AG04450 (cell line): Measurements from ENCODE around the gene TIMM23. TPM values are rescaled to one million over a fixed set of nuclear protein-coding genes. Genes with fewer than 3 reads are reported as not detected.
"Not testable (repeated sequence)": the region's sequence is repeated elsewhere in the genome, so short reads cannot be mapped to it uniquely, and the experiment has no call there.

Source experiments
- CTCF ChIA-PET: fragments of 300-600, 350-600 bp; formaldehyde crosslinking; extraction: SDS; loops from one replicate; lab custom pipeline; 2022; ENCODE audit warnings: antibody characterized with exemption, inconsistent platforms; lab: Charles Lee
- POLR2A ChIA-PET: fragments of 350-600 bp; formaldehyde crosslinking; extraction: SDS; loops from one replicate; lab custom pipeline; 2021; ENCODE audit warnings: antibody characterized with exemption, inconsistent platforms; lab: Yijun Ruan, JAX
- DNase-seq: peaks from one replicate; pipeline ENCODE4 v3.0.0-alpha.2; 2011; ENCODE audit warnings: low read depth, low spot score
- H3K27ac ChIP-seq: one replicate; pipeline ENCODE4 v1.5.1; 2012; ENCODE audit warnings: low read depth, low read length, control low read depth
- H3K27me3 ChIP-seq: one replicate; pipeline ENCODE4 v1.6.0; 2012; ENCODE audit warnings: low read length; ENCODE audit not compliant: control insufficient read depth, insufficient read depth
- H3K4me3 ChIP-seq: 2 replicates; pipeline ENCODE4 v1.5.1; 2011; ENCODE audit warnings: mild to moderate bottlenecking, low read depth, low read length, control low read depth
- H3K9me3 ChIP-seq: 2 replicates; pipeline ENCODE4 v1.5.1; 2012; ENCODE audit warnings: low read length; ENCODE audit not compliant: control insufficient read depth, insufficient read depth
- CTCF ChIP-seq: IDR thresholded peaks from 2 replicates; pipeline ENCODE4 v1.5.1; 2011; ENCODE audit warnings: low read depth, low read length, control low read depth, inconsistent platforms
- polyA plus RNA-seq: library from polyadenylated mRNA; depleted of rRNA; stranded (reverse); fragments of >200 nt; gene quantifications from 2 replicates; pipeline ENCODE4 v1.2.3, GENCODE V29; 2011

Gene TIMM23
- polyA plus RNA-seq, 1 experiment = 137 TPM

GRCh38 chr10:45997557-45997956, 25.3 kb downstream of the TIMM23 start:
- no peak for TF ChIP-seq CTCF
- Histone ChIP-seq H3K9me3 (no peaks in the 10 kb centered on the region), H3K27me3 (no peaks in the 10 kb centered on the region), H3K27ac (no peak overlapping the region), H3K4me3 (no peak overlapping the region)
- CTCF ChIA-PET = no interaction called here
- no peak for DNase-seq
- POLR2A ChIA-PET = no interaction called here

GRCh38 chr10:45997994-45998763, 25.9 kb downstream of the TIMM23 start:
- no peak for DNase-seq
- Histone ChIP-seq H3K9me3 (no peaks in the 10 kb centered on the region), H3K4me3 (no peak overlapping the region), H3K27me3 (no peaks in the 10 kb centered on the region), H3K27ac (no peak overlapping the region)
- ChIA-PET CTCF (interaction anchor here (0.7 kb wide), 1 partner anchor 31 kb away, joined by 5 read pairs; no protein-coding TSS in a partner anchor), POLR2A (no interaction called here)
- no peak for TF ChIP-seq CTCF

- CTCF ChIA-PET, H3K27me3 ChIP-seq, H3K4me3 ChIP-seq, DNase-seq, H3K27ac ChIP-seq, H3K9me3 ChIP-seq, POLR2A ChIA-PET: not testable (repeated sequence)
Observed at GRCh38 chr10:45999955-46000354, 27.7 kb downstream of the TIMM23 start.

GRCh38 chr10:46000538-46000937, 28.2 kb downstream of the TIMM23 start:
- POLR2A ChIA-PET = no interaction called here
- CTCF ChIA-PET = no interaction called here
- Histone ChIP-seq H3K4me3 (no peak overlapping the region), H3K27ac (no peak overlapping the region), H3K9me3 (no peaks in the 10 kb centered on the region), H3K27me3 (no peaks in the 10 kb centered on the region)
- no peak for TF ChIP-seq CTCF
- DNase-seq = no peak

GRCh38 chr10:46001187-46001756, 29.0 kb downstream of the TIMM23 start:
- Histone ChIP-seq H3K4me3 (no peak overlapping the region), H3K27me3 (no peaks in the 10 kb centered on the region), H3K27ac (no peak overlapping the region), H3K9me3 (no peaks in the 10 kb centered on the region)
- no peak for TF ChIP-seq CTCF
- DNase-seq = no peak
- ChIA-PET CTCF (interaction anchor here (1.5 kb wide), 1 partner anchor 28 kb away, joined by 7 read pairs; no protein-coding TSS in a partner anchor), POLR2A (no interaction called here)

GRCh38 chr10:46002189-46002687, 29.9 kb downstream of the TIMM23 start:
- not testable (repeated sequence) for H3K27me3 ChIP-seq, H3K4me3 ChIP-seq, H3K27ac ChIP-seq, DNase-seq, H3K9me3 ChIP-seq
- CTCF ChIA-PET = interaction anchor here (1.5 kb wide), 1 partner anchor 27 kb away, joined by 7 read pairs; no protein-coding TSS in a partner anchor
- POLR2A ChIA-PET = interaction anchor here (1.0 kb wide), 1 partner anchor 30 kb away, joined by 3 read pairs; no protein-coding TSS in a partner anchor
